ENCODE measurements around the gene TMEM63A.
"Not testable (repeated sequence)": the region's sequence is repeated elsewhere in the genome, so short reads cannot be mapped to it uniquely, and the experiment has no call there.

The TMEM63A gene

GRCh38 chr1:225842788-225843425 is 39.3 kb downstream of the TMEM63A start:
- no peak for DNase-seq

- DNase-seq = no peak
Observed at GRCh38 chr1:225842074-225842473, 40.1 kb downstream of the TMEM63A start.

GRCh38 chr1:225840713-225841112 is 41.5 kb downstream of the TMEM63A start:
- DNase-seq = no peak

GRCh38 chr1:225840223-225840610 is 42.0 kb downstream of the TMEM63A start:
- DNase-seq = no peak

- no peak for DNase-seq
Observed at GRCh38 chr1:225838793-225839192, 43.4 kb downstream of the TMEM63A start.

GRCh38 chr1:225836296-225836695 is 45.9 kb downstream of the TMEM63A start:
- DNase-seq = not testable (repeated sequence)

- DNase-seq = no peak
Observed at GRCh38 chr1:225835856-225836255, 46.3 kb downstream of the TMEM63A start.

- no peak for DNase-seq
Observed at GRCh38 chr1:225834417-225835329, 47.5 kb downstream of the TMEM63A start.

- DNase-seq = no peak
Observed at GRCh38 chr1:225830841-225831240, 51.3 kb downstream of the TMEM63A start.

GRCh38 chr1:225828706-225829345 is 53.4 kb downstream of the TMEM63A start:
- no peak for DNase-seq

GRCh38 chr1:225827076-225827475 is 55.1 kb downstream of the TMEM63A start:
- no peak for DNase-seq

GRCh38 chr1:225825607-225826007 is 56.6 kb downstream of the TMEM63A start:
- DNase-seq = no peak

GRCh38 chr1:225825078-225825477 is 57.1 kb downstream of the TMEM63A start:
- DNase-seq = no peak

GRCh38 chr1:225824533-225824941 is 57.6 kb downstream of the TMEM63A start:
- DNase-seq = no peak

- no peak for DNase-seq
Observed at GRCh38 chr1:225823811-225824261, 58.3 kb downstream of the TMEM63A start.

GRCh38 chr1:225822655-225823403 is 59.4 kb downstream of the TMEM63A start:
- no peak for DNase-seq

- DNase-seq = no peak
Observed at GRCh38 chr1:225820522-225821120, 61.6 kb downstream of the TMEM63A start.

- DNase-seq = no peak
Observed at GRCh38 chr1:225819346-225820192, 62.6 kb downstream of the TMEM63A start.

GRCh38 chr1:225818229-225818628 is 64.0 kb downstream of the TMEM63A start:
- no peak for DNase-seq

GRCh38 chr1:225817611-225818061 is 64.5 kb downstream of the TMEM63A start:
- DNase-seq = no peak
